ENCODE measurements around the gene TP73.

The TP73 gene

DNA sequence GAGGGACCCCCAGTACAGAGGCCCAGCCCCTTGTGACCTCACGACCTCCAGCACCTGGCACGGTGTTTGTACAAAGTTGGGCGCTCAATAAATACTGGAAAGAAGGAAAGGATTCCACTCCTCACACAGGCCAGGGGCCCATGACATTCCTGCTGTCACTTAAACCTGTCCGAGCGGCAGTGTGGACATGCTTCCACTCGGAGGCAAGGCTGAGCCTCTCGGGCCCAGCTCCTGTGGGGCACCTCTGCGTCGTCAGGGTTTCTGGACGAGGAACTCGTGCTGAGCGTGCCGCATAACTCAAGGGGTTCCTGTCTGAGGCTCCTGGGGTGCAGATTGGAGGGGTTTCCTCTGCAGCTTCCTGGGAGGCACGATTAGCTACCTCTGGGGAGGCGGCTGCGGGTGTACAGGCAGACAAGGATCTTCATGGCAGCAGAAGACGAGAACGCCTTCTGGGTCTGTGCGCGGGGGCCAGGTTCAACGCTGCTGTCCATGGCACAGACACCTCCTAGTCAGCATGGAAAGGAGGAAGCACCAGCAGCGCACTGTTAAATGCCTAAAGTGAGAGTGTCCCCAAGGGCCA, 116.6 kb downstream of the TP73 start:
- TF ChIP-seq, protein P1, sequence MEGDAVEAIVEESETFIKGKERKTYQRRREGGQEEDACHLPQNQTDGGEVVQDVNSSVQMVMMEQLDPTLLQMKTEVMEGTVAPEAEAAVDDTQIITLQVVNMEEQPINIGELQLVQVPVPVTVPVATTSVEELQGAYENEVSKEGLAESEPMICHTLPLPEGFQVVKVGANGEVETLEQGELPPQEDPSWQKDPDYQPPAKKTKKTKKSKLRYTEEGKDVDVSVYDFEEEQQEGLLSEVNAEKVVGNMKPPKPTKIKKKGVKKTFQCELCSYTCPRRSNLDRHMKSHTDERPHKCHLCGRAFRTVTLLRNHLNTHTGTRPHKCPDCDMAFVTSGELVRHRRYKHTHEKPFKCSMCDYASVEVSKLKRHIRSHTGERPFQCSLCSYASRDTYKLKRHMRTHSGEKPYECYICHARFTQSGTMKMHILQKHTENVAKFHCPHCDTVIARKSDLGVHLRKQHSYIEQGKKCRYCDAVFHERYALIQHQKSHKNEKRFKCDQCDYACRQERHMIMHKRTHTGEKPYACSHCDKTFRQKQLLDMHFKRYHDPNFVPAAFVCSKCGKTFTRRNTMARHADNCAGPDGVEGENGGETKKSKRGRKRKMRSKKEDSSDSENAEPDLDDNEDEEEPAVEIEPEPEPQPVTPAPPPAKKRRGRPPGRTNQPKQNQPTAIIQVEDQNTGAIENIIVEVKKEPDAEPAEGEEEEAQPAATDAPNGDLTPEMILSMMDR (IDR thresholded peaks at IDR 0.05; ENCODE audit: low read depth, low read length, missing control alignments): no peak
- in situ Hi-C loops (cut with HindIII; ENCODE audit: low sequenced_read_pairs): no loop called here
- DNase-seq (ENCODE audit: low read depth): no peak
- H3K4me3 ChIP-seq (ENCODE audit: low read depth, low read length): no peak overlapping the region

DNA sequence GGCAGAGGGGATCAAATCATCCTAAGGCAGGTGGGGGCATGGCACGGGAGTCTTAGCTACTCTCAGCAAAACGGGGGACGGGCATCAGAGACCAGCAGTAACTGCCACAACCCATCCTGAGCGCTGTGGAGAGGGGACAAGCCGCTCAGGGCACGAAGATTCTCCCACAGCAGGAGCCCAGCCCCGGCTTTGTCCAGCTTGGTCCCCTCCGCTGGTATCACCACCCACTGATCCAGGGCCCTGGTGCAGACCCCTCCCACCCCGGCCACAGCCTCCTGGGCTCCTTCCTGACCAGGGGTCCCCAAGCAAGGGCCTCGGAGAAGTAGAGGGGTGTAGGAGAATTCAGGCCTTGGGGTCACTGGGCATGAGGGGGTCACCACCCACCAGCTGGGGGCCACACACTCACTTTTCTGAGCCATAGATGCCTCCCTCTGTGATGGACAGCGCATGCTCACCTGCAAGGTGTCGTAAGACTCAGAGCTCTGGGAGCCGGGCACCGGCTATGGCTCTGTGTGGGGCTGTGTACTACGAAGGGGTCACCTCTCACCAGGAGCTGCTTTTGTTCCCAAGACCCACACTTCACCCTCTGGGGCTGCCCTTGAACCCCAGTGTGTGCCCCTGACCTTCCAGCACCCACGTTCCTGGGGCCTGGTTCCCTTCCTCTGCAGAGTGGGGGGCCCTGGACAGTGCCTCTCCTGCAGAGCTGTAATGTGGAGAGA, 117.9 kb downstream of the TP73 start:
- TF ChIP-seq, protein P1 (IDR thresholded peaks at IDR 0.05; ENCODE audit: low read depth, low read length, missing control alignments): no peak
- in situ Hi-C loops (cut with HindIII; ENCODE audit: low sequenced_read_pairs): loop anchor here (5.0 kb wide), 1 partner anchor 123 kb away; no protein-coding TSS in a partner anchor
- H3K4me3 ChIP-seq (ENCODE audit: low read depth, low read length): no peak overlapping the region
- DNase-seq (ENCODE audit: low read depth): no peak

DNA sequence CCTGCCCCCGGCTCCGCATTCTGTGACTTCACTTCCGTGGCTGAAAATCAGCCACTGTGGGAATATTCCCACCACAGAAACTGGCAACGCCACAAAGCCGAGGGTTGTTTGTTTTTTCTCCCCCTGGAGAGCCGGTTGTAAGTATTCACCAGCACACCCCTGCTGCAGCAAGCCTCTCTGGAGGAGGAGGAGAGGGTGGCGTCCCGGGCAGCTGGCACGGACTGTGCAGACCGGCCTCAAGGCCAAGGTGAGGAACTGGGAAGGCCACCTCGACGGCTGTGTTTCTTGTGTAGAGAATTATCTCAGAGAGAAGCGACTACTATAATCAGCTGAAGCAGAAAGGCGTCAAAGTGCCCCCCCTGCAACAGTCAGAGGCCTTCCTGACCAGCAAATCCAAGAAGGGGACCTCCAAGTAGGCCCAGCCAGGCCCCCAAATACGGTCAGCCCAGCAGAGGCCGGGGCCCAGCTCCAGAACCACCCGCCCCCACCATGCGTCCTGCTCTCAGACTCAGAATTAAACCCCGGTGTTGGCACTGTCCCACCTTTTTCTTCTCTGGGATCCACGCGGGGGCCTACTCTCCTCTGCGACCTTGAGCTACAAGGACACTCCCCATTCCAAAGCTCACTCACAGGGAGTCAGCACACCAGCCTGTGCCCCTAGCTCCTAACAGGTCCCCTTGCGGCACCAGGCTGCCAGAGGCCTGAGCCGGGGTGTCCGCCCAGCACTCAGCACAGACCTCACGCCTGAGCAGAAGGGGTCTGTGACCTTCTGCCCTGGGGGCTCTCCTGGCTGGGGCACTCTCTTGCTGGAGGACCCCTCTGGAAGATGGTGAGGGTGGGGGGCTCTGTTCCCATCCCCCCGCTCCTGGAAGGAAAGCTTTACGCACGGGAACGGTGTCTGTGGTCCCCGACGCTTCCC, 119.1 kb downstream of the TP73 start:
- TF ChIP-seq, protein P1 (IDR thresholded peaks at IDR 0.05; ENCODE audit: low read depth, low read length, missing control alignments): no peak
- in situ Hi-C loops (cut with HindIII; ENCODE audit: low sequenced_read_pairs): loop anchor here (5.0 kb wide), 1 partner anchor 124 kb away; no protein-coding TSS in a partner anchor
- peak overlapping the region; percentile 52 for H3K4me3 ChIP-seq (ENCODE audit: low read depth, low read length)
- DNase-seq (ENCODE audit: low read depth): no peak

DNA sequence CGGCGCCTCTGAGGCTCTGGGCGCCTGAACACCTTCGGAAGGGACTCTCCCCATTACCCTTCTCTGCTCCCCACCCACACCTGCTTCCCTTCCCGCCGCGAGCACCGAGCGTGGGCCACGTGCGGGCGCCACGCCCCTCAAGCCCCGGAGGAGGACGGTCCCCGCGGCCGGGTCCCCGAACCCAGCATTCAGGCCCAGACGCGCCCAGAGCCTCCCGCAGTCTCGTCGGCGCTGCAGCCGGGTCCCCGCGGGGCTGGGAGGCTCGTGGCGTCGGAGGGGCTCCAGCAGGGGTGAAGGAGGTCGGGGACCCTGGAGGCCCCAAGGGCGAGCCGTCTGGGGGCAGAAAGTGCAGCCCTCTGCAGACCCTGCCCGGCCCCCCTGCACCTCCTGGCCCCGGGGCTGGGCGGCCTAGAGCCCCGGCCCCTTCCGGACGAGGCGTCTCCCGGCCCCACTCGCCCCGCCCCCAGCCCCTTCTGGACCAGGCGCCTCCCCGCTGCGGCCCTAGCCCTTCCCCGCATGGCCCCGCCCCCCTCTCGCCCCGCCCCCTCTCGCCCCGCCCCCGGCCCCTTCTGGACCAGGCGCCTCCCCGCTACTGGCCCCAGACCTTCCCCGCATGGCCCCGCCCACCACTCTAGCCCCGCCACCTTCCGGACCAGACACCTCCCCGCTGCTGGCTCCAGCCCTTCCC, 119.9 kb downstream of the TP73 start:
- peak; percentile 38 for DNase-seq (ENCODE audit: low read depth)
- in situ Hi-C loops (cut with HindIII; ENCODE audit: low sequenced_read_pairs): loop anchor here (5.0 kb wide), 1 partner anchor 125 kb away; no protein-coding TSS in a partner anchor
- TF ChIP-seq, protein P1 (IDR thresholded peaks at IDR 0.05; ENCODE audit: low read depth, low read length, missing control alignments): no peak
- peak overlapping the region; percentile 52 for H3K4me3 ChIP-seq (ENCODE audit: low read depth, low read length)

DNA sequence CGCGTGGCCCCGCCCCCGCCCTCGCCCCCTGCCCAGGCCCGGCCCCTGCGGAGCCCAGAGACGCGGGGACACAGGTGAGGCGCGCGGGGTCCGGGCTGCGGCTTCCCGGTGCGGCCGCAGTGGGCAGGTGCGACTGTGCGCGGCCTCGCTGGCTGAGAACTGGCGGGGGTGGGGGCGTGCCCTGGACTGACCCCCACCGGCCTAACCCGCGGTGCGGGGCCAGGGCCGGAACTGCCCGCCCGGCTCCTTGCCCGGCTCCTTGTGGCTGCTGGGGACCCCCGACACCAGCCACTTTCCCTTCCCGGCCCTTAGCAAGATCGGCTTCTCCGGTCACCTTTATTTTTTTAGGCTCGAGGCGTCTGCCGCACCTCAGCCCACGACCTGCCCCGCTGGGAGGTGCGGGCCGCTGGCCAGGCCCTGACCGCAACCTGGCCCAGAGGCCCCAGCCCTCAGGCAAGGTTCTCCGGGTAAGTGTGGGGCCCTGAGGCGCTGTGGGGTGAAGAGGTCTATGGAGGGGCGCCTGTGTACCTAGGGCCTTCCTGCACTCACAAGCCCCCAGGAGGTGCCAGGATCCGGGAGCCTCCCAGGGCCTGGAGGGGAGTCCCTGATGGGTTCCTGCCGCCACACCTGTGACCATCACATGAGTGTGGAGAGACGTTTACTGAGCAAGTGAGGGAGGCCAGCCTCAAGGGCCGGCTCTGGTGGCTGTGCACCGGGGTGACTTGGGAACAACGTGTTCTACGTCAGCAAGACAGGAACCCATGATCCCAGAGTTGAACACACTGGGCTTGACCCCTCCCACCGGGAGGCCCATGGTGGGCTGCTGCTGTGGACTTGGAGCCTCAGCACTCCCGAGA, 120.6 kb downstream of the TP73 start, which contains the start of gene SMIM1:
SMIM1 (plus strand) TSS at position 35 of the 857 bp plus-strand sequence. CDS start 2,625 bp downstream, outside the sequence.
- DNase-seq (ENCODE audit: low read depth): no peak
- H3K4me3 ChIP-seq (ENCODE audit: low read depth, low read length): peak within 1 kb of the TSS; percentile 52
- TF ChIP-seq, protein P1 (IDR thresholded peaks at IDR 0.05; ENCODE audit: low read depth, low read length, missing control alignments): no peak
- in situ Hi-C loops (cut with HindIII; ENCODE audit: low sequenced_read_pairs): loop anchor here (5.0 kb wide), 1 partner anchor 126 kb away; no protein-coding TSS in a partner anchor
